Gastrocnemius medialis (tissue), 4 donors: ENCODE results near the gene CFAP141. TPM values are rescaled to one million over a fixed set of nuclear protein-coding genes. Genes with fewer than 3 reads are reported as not detected.

ENCODE experiments used
- ATAC-seq, 2 donors: fragments of 150-250 bp; one replicate each; pipeline ENCODE4 v1.9.1; 2016
- DNase-seq, 2 donors: peaks; one replicate each; pipeline ENCODE4 v3.0.0-alpha.2; 2019
- H3K27ac ChIP-seq, 4 donors: fragments of 200-600 bp; sonication (generic); 1 replicate in 1 of 4; 2 replicates in 3 of 4; pipeline ENCODE4 v1.5.1; 2016 to 2018; ENCODE audit warnings: mild to moderate bottlenecking in 2 of 4, moderate library complexity in 1 of 4
- H3K27me3 ChIP-seq, 3 donors: fragments of 200-600 bp; sonication (generic) in 2 of 3; 1 replicate in 1 of 3; 2 replicates in 2 of 3; pipeline versions ENCODE4 v1.5.1 to v1.6.0; 2016 to 2019; ENCODE audit warnings: mild to moderate bottlenecking in 1 of 3, moderate library complexity in 1 of 3
- H3K36me3 ChIP-seq, 2 donors: fragments of 200-600 bp; sonication (generic) in 1 of 2; one replicate each; pipeline ENCODE4 v1.5.1; 2017 to 2018
- H3K4me1 ChIP-seq, 2 donors: fragments of 200-600 bp; sonication (generic) in 1 of 2; one replicate each; pipeline ENCODE4 v1.5.1; 2016 to 2017; ENCODE audit warnings: mild to moderate bottlenecking in 2 of 2
- H3K4me3 ChIP-seq, 4 donors: fragments of 200-600 bp; sonication (generic) in 3 of 4; 1 replicate in 1 of 4; 2 replicates in 3 of 4; pipeline ENCODE4 v1.5.1; 2016 to 2019; ENCODE audit warnings: mild to moderate bottlenecking in 2 of 4
- H3K9me3 ChIP-seq, 3 donors: fragments of 200-600 bp; sonication (generic) in 2 of 3; 1 replicate in 1 of 3; 2 replicates in 2 of 3; pipeline ENCODE4 v1.5.1; 2016 to 2019
- CTCF ChIP-seq, 5 experiments: fragments of 450-650 bp in 3 of 5; fragments of 200-600 bp in 2 of 5; sonication (generic) in 2 of 5; IDR thresholded peaks in 4 of 5; conservative IDR thresholded peaks in 1 of 5; 1 replicate in 4 of 5; 2 replicates in 1 of 5; pipeline ENCODE4 v1.5.1; 2016 to 2019; ENCODE audit warnings: antibody characterized with exemption in 5 of 5, mild to moderate bottlenecking in 3 of 5, moderate library complexity in 3 of 5
- POLR2A ChIP-seq, 2 donors: fragments of 450-650 bp; IDR thresholded peaks; one replicate each; pipeline ENCODE4 v1.6.1; 2017; ENCODE audit warnings: antibody characterized with exemption in 2 of 2, mild to moderate bottlenecking in 2 of 2, moderate library complexity in 2 of 2
- in situ Hi-C, 4 donors: fragments of 200-750 bp; cut with MboI; loops; one replicate each; pipeline versions ENCODE4 v1.15.0 to v1.8.0; 2017; ENCODE audit warnings: low sequenced_read_pairs in 4 of 4
- intact Hi-C: fragments of 100-400 bp; cut with DNase I; formaldehyde crosslinking; loops from one replicate; pipeline ENCODE4 v1.15.1; 2023; ENCODE audit warnings: low total_unique reads
- total RNA-seq, 4 donors: library from RNA; depleted of rRNA; stranded (reverse); fragments of >200 nt; gene quantifications; one replicate each; pipeline versions ENCODE4 v1.1.0 to v1.2.3, GENCODE V29; 2016

The CFAP141 gene
- total RNA-seq, 4 donors from 2014 or later = not detected

GRCh38 chr1:154221278-154222001 is 15.3 kb upstream of the CFAP141 start:
- Histone ChIP-seq H3K4me3 (peak overlapping the region; percentile 82 to 96 (median 88)), H3K9me3 (no peaks in the 10 kb centered on the region), H3K27ac (peak overlapping the region; percentile 96 to 100 (median 98)), H3K36me3 (peaks cover 0 to 26% of the 10 kb centered on the region in 2 donors), H3K4me1 (peaks cover 57 to 63% of the 10 kb centered on the region in 2 donors), H3K27me3 (no peaks in the 10 kb centered on the region)
- DNase-seq (peak; percentile 26 to 46), ATAC-seq (peak; percentile 5 to 6)
- intact Hi-C loops (loop anchor here (2.0 to 10.0 kb wide), 3 partner anchors 53 to 337 kb away; partner anchors contain the start of genes HAX1 and UBE2Q1), in situ Hi-C loops (loop anchor here in 1 of 4 donors (10.0 kb wide), 1 partner anchor 53 kb away; the partner anchor contains the start of gene HAX1)
- TF ChIP-seq CTCF (IDR thresholded peaks at IDR 0.05 in 4 of 5, conservative IDR thresholded peaks at IDR 0.05 in 1 of 5) (no peak), POLR2A (IDR thresholded peaks at IDR 0.05) (no peak)

GRCh38 chr1:154220970-154221277 is 14.8 kb upstream of the CFAP141 start:
- Histone ChIP-seq H3K27me3 (no peaks in the 10 kb centered on the region), H3K36me3 (peaks cover 0 to 26% of the 10 kb centered on the region in 2 donors), H3K4me3 (peak overlapping the region; percentile 82 to 96 (median 88)), H3K4me1 (peaks cover 57 to 63% of the 10 kb centered on the region in 2 donors), H3K9me3 (no peaks in the 10 kb centered on the region), H3K27ac (peak overlapping the region; percentile 96 to 100 (median 98))
- no peak for ATAC-seq
- no peak for DNase-seq
- in situ Hi-C loops = loop anchor here in 1 of 4 donors (10.0 kb wide), 1 partner anchor 54 kb away; the partner anchor contains the start of gene HAX1
- intact Hi-C loops = loop anchor here (1.0 to 10.0 kb wide), 4 partner anchors 38 to 338 kb away; partner anchors contain the start of genes HAX1 and UBE2Q1
- no peak for TF ChIP-seq POLR2A (IDR thresholded peaks at IDR 0.05)
- TF ChIP-seq CTCF (IDR thresholded peaks at IDR 0.05 in 4 of 5, conservative IDR thresholded peaks at IDR 0.05 in 1 of 5) = no peak

DNA sequence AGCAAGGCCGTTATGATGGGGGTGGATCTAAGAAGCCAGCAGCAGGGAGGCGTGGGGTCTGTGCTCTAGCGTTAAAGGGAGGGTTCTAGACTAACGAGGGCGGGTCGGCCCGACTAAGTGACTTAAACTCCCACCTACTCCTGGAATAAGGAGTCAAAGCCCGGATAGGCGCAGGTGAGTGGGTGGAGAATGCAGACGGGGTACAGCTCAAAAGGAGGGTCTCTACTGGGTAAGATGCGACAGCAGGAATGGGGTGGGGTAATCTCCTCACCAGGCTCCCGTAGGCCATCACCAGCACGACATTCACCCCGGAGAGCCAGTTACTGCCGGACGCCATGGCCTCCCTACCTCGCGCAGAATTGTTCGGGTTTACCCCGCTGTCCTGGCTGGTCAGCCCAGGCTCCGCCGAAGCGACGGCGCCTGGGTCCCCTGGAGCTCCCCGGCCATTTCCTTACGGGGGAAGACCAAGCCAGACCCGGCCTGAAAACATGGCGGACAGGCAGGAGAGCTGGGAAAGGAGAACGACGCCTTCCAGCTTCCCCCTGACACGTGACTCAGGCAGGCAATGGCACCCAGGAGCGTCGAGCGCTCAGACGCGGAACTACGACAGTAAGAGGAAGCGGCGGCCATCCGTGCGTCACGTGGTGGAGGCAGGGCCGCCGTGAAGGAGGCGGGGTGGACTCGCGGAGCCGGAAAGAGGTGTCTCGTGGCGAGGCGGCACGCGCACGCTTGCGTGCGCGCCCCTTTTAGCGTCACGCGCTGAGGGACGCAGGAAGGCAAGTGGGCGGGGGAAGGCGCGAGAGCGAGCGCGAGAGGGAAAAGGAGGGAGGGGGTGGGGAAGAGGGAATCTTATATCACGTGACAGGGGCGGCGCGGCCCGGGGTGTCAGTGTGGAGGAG is 14.2 kb upstream of the CFAP141 start, which contains the start of gene UBAP2L:
UBAP2L (plus strand) TSS at position 885 of the 899 bp plus-strand sequence. CDS start 4,169 bp downstream, outside the sequence.
- Histone ChIP-seq H3K36me3 (peaks cover 0 to 24% of the 10 kb centered on the region in 2 donors), H3K9me3 (no peaks in the 10 kb centered on the region), H3K27me3 (no peaks in the 10 kb centered on the region), H3K27ac (peak within 1 kb of the TSS; percentile 96 to 100 (median 98)), H3K4me1 (peaks cover 57 to 63% of the 10 kb centered on the region in 2 donors), H3K4me3 (peak within 1 kb of the TSS; percentile 82 to 96 (median 88))
- TF ChIP-seq POLR2A (IDR thresholded peaks at IDR 0.05) = peak; percentile 87 to 92
- TF ChIP-seq CTCF (IDR thresholded peaks at IDR 0.05 in 4 of 5, conservative IDR thresholded peaks at IDR 0.05 in 1 of 5) = no peak
- intact Hi-C loops = loop anchor here (1.0 to 10.0 kb wide), 4 partner anchors 37 to 338 kb away; partner anchors contain the start of genes HAX1 and UBE2Q1
- peak; percentile 91 to 93 for ATAC-seq
- in situ Hi-C loops = loop anchor here in 1 of 4 donors (10.0 kb wide), 1 partner anchor 54 kb away; the partner anchor contains the start of gene HAX1
- DNase-seq = peak; percentile 99

GRCh38 chr1:154219541-154219940 is 13.4 kb upstream of the CFAP141 start:
- no peak for ATAC-seq
- peak overlapping the region; percentile 80 to 96 (median 82) for H3K4me3 ChIP-seq
- TF ChIP-seq POLR2A (IDR thresholded peaks at IDR 0.05) (no peak), CTCF (IDR thresholded peaks at IDR 0.05 in 4 of 5, conservative IDR thresholded peaks at IDR 0.05 in 1 of 5) (no peak)

More at GRCh38 chr1:154219541-154219940, 13.4 kb upstream of the CFAP141 start:
- H3K27me3 ChIP-seq = no peaks in the 10 kb centered on the region
- peak; percentile 10 to 45 for DNase-seq
- H3K9me3 ChIP-seq = no peaks in the 10 kb centered on the region
- peaks cover 55 to 56% of the 10 kb centered on the region in 2 donors for H3K4me1 ChIP-seq
- H3K27ac ChIP-seq = peak overlapping the region; percentile 96 to 100 (median 98)
- peaks cover 0 to 25% of the 10 kb centered on the region in 2 donors for H3K36me3 ChIP-seq
- intact Hi-C loops = loop anchor here (2.0 kb wide), 1 partner anchor 21 kb away; no protein-coding TSS in a partner anchor
- in situ Hi-C loops = no loop called here
